ENCODE data around the gene ZNF362. TPM values are rescaled to one million over a fixed set of nuclear protein-coding genes. Genes with fewer than 3 reads are reported as not detected.
A peak's percentile ranks its signal among the peaks of the same experiment; 100 is the strongest.

Gene ZNF362
- total and polyA plus RNA-seq, 2 of the 13 experiments (the other 11 are each of a cell fraction or from before 2014, with no cell fraction given) = 8.3 to 14.2 TPM

DNA sequence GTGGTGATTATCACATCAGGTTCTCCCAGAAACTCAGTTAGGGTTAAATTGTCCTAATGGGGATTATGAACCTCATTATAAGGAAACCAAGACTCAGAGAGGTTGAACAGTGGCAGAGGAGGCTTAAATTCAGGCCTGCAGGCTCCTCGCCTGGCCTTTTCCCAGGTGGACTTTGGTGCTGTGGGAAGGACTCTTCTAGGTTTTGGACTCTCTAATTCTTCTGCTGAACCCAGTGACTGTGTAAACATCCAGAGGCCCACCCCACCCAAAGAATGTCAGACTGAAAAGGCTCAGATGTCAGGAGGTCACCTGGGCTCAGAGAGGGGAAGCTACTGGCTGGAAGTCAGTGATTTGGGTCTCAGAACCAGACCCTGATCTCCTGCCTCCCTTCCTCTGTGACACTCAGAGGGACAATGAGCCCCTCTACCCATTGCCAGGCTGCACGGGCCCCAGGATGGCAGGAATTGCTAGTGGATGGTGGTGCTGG is 2.5 kb downstream of the ZNF362 start (continued):
- TF ChIP-seq, protein P1, sequence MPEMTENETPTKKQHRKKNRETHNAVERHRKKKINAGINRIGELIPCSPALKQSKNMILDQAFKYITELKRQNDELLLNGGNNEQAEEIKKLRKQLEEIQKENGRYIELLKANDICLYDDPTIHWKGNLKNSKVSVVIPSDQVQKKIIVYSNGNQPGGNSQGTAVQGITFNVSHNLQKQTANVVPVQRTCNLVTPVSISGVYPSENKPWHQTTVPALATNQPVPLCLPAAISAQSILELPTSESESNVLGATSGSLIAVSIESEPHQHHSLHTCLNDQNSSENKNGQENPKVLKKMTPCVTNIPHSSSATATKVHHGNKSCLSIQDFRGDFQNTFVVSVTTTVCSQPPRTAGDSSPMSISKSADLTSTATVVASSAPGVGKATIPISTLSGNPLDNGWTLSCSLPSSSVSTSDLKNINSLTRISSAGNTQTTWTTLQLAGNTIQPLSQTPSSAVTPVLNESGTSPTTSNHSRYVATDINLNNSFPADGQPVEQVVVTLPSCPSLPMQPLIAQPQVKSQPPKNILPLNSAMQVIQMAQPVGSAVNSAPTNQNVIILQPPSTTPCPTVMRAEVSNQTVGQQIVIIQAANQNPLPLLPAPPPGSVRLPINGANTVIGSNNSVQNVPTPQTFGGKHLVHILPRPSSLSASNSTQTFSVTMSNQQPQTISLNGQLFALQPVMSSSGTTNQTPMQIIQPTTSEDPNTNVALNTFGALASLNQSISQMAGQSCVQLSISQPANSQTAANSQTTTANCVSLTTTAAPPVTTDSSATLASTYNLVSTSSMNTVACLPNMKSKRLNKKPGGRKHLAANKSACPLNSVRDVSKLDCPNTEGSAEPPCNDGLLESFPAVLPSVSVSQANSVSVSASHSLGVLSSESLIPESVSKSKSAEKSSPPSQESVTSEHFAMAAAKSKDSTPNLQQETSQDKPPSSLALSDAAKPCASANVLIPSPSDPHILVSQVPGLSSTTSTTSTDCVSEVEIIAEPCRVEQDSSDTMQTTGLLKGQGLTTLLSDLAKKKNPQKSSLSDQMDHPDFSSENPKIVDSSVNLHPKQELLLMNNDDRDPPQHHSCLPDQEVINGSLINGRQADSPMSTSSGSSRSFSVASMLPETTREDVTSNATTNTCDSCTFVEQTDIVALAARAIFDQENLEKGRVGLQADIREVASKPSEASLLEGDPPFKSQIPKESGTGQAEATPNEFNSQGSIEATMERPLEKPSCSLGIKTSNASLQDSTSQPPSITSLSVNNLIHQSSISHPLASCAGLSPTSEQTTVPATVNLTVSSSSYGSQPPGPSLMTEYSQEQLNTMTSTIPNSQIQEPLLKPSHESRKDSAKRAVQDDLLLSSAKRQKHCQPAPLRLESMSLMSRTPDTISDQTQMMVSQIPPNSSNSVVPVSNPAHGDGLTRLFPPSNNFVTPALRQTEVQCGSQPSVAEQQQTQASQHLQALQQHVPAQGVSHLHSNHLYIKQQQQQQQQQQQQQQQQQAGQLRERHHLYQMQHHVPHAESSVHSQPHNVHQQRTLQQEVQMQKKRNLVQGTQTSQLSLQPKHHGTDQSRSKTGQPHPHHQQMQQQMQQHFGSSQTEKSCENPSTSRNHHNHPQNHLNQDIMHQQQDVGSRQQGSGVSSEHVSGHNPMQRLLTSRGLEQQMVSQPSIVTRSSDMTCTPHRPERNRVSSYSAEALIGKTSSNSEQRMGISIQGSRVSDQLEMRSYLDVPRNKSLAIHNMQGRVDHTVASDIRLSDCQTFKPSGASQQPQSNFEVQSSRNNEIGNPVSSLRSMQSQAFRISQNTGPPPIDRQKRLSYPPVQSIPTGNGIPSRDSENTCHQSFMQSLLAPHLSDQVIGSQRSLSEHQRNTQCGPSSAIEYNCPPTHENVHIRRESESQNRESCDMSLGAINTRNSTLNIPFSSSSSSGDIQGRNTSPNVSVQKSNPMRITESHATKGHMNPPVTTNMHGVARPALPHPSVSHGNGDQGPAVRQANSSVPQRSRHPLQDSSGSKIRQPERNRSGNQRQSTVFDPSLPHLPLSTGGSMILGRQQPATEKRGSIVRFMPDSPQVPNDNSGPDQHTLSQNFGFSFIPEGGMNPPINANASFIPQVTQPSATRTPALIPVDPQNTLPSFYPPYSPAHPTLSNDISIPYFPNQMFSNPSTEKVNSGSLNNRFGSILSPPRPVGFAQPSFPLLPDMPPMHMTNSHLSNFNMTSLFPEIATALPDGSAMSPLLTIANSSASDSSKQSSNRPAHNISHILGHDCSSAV (CRISPR knock-in tag; IDR thresholded peaks at IDR 0.05; ENCODE audit: borderline replicate concordance) = no peak
- TF ChIP-seq ZNF460 (CRISPR knock-in tag; IDR thresholded peaks at IDR 0.05; ENCODE audit: borderline replicate concordance) (no peak), YEATS4 (CRISPR knock-in tag; IDR thresholded peaks at IDR 0.05; ENCODE audit: borderline replicate concordance) (no peak), KMT2A (CRISPR knock-in tag; IDR thresholded peaks at IDR 0.05) (peak; percentile 32; the same call in 1 of the 2 replicates)
- TF ChIP-seq, protein P2, sequence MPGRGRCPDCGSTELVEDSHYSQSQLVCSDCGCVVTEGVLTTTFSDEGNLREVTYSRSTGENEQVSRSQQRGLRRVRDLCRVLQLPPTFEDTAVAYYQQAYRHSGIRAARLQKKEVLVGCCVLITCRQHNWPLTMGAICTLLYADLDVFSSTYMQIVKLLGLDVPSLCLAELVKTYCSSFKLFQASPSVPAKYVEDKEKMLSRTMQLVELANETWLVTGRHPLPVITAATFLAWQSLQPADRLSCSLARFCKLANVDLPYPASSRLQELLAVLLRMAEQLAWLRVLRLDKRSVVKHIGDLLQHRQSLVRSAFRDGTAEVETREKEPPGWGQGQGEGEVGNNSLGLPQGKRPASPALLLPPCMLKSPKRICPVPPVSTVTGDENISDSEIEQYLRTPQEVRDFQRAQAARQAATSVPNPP (CRISPR knock-in tag; IDR thresholded peaks at IDR 0.05) = no peak
- TF ChIP-seq, protein P3, sequence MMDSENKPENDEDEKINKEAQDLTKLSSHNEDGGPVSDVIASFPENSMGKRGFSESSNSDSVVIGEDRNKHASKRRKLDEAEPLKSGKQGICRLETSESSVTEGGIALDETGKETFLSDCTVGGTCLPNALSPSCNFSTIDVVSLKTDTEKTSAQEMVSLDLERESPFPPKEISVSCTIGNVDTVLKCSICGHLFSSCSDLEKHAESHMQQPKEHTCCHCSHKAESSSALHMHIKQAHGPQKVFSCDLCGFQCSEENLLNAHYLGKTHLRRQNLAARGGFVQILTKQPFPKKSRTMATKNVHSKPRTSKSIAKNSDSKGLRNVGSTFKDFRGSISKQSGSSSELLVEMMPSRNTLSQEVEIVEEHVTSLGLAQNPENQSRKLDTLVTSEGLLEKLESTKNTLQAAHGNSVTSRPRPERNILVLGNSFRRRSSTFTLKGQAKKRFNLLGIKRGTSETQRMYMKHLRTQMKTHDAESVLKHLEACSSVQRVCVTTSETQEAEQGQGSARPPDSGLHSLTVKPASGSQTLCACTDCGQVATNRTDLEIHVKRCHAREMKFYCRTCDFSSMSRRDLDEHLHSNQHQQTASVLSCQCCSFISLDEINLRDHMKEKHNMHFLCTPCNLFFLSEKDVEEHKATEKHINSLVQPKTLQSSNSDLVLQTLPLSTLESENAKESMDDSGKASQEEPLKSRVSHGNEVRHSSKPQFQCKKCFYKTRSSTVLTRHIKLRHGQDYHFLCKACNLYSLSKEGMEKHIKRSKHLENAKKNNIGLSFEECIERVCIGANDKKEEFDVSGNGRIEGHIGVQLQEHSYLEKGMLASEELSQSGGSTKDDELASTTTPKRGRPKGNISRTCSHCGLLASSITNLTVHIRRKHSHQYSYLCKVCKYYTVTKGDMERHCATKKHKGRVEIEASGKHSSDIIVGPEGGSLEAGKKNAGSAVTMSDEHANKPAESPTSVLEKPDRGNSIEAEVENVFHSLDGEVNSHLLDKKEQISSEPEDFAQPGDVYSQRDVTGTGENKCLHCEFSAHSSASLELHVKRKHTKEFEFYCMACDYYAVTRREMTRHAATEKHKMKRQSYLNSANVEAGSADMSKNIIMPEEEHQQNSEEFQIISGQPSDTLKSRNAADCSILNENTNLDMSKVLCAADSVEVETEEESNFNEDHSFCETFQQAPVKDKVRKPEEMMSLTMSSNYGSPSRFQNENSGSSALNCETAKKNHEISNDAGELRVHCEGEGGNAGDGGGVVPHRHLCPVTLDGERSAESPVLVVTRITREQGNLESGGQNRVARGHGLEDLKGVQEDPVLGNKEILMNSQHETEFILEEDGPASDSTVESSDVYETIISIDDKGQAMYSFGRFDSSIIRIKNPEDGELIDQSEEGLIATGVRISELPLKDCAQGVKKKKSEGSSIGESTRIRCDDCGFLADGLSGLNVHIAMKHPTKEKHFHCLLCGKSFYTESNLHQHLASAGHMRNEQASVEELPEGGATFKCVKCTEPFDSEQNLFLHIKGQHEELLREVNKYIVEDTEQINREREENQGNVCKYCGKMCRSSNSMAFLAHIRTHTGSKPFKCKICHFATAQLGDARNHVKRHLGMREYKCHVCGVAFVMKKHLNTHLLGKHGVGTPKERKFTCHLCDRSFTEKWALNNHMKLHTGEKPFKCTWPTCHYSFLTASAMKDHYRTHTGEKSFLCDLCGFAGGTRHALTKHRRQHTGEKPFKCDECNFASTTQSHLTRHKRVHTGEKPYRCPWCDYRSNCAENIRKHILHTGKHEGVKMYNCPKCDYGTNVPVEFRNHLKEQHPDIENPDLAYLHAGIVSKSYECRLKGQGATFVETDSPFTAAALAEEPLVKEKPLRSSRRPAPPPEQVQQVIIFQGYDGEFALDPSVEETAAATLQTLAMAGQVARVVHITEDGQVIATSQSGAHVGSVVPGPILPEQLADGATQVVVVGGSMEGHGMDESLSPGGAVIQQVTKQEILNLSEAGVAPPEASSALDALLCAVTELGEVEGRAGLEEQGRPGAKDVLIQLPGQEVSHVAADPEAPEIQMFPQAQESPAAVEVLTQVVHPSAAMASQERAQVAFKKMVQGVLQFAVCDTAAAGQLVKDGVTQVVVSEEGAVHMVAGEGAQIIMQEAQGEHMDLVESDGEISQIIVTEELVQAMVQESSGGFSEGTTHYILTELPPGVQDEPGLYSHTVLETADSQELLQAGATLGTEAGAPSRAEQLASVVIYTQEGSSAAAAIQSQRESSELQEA (CRISPR knock-in tag; IDR thresholded peaks at IDR 0.05; ENCODE audit: not compliant biosample characterization) = no peak
- TF ChIP-seq, protein P4, sequence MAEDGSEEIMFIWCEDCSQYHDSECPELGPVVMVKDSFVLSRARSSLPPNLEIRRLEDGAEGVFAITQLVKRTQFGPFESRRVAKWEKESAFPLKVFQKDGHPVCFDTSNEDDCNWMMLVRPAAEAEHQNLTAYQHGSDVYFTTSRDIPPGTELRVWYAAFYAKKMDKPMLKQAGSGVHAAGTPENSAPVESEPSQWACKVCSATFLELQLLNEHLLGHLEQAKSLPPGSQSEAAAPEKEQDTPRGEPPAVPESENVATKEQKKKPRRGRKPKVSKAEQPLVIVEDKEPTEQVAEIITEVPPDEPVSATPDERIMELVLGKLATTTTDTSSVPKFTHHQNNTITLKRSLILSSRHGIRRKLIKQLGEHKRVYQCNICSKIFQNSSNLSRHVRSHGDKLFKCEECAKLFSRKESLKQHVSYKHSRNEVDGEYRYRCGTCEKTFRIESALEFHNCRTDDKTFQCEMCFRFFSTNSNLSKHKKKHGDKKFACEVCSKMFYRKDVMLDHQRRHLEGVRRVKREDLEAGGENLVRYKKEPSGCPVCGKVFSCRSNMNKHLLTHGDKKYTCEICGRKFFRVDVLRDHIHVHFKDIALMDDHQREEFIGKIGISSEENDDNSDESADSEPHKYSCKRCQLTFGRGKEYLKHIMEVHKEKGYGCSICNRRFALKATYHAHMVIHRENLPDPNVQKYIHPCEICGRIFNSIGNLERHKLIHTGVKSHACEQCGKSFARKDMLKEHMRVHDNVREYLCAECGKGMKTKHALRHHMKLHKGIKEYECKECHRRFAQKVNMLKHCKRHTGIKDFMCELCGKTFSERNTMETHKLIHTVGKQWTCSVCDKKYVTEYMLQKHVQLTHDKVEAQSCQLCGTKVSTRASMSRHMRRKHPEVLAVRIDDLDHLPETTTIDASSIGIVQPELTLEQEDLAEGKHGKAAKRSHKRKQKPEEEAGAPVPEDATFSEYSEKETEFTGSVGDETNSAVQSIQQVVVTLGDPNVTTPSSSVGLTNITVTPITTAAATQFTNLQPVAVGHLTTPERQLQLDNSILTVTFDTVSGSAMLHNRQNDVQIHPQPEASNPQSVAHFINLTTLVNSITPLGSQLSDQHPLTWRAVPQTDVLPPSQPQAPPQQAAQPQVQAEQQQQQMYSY (CRISPR knock-in tag; IDR thresholded peaks at IDR 0.05) = no peak

Measured in HepG2 (cell line).